ENCODE results near the gene NTRK3.

NTRK3 gene

DNA sequence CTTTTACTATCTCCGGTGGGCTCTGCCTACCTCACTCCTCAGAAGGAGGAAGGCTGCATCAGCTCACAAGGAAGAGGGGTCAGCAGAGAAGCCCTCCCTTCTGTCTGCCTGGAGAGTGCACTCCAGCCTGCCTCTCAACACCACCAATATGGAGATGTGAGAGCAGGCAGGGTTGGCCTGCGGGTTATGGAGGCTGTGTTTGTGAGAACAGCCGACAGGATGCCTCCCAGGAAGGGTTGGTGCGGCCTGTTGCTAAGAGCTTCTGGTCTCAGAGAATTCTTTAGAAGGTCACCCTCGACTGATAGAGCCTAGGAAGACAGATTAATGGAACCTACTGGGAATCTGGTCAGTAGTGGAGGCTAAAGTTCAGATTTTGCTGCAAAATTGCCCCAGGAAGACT lies 326.1 kb downstream of the NTRK3 start:
- no peak for DNase-seq

DNA sequence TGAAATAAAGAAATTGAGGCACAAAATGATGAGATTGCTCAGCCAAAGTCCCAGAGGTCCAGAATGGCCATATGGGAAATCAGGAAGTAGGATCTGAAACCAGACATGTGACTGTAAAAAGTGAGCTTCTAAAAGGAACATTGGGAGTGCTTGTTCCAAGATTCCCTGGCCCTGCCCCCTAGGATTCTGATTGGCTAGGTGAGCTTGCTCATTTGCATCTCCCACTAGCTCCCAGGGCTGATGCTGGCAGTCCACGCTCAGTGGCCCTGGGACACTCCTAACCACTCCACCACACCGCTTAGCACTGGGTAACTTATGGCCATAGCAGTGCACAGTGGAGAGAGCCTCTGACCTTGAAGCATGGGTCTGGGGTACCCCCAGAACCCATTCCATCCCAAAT lies 326.7 kb downstream of the NTRK3 start:
- DNase-seq: no peak

DNA sequence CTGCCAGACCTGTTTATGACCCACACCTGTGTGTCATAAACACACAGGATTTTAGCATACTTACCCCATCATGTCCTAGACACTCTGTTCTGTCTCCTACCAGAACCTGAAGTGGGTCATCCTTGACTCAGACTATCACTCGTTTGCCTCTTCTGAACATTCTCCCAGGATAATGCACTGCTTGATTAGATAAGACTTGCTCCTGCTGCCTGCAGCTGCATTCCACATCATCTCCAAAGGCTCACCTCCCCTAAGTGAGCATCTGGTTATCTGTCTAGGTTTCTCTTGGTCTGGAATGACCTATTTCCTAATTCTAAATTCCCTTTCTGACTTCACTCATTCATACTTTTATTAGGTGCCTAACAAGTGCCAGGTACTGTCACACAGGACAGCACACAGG lies 332.1 kb downstream of the NTRK3 start:
- DNase-seq: no peak

DNA sequence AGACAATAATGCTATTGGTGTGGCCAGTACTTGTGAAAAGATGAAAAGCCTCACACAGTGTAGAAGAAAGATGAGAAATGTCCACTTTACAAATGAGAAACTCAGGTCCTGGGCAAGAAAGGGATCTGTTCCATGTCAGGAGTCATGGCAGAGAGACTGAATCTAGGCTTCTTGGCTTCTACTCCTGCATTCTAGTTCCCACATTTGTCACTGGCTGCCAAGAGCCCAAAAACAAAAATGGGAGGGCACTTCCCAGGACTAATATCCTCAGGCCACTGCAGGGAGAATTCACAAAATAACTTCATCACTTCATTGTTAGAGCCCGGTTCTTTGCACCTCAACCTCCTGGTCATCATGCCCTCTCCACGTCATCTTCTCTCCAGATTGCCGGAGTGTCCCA lies 337.5 kb downstream of the NTRK3 start:
- DNase-seq: no peak

DNA sequence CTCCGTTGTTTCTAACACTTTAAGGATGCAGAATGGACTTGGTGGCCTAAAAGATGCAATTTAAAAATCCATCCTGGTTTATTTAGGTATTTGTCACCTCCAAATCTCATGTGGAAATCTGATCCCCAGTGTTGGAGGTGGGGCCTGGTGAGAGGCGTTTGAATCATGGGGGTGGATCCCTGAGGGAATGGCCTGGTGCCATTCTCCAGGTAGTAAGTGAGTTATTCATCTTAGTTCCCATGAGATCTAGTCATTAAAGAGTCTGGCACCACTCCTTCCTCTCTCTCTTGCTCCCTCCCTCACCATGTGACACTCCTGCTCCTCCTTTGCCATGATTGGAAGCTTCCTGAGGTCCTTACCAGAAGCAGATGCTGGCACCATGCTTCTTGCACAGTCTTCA lies 339.1 kb downstream of the NTRK3 start:
- DNase-seq: no peak

DNA sequence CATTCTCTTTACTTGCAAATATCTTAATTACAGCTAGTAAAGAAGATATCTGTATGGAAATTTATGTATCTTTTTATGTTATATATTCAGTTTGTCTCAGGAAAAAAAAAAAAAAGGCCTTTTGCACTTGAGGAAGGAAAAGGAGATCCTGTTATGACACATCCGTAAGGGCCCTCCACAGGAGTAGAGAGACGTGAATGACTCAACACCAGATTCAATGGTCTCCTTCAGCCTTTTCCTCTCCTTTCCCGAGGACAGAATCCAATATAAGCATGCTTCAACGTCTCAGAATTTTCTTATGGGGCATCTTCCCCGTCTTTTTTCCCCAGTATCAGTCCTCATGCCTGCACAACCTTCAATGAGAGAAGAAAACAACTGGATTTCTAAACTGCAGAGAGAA lies 340.3 kb downstream of the NTRK3 start:
- no peak for DNase-seq

DNA sequence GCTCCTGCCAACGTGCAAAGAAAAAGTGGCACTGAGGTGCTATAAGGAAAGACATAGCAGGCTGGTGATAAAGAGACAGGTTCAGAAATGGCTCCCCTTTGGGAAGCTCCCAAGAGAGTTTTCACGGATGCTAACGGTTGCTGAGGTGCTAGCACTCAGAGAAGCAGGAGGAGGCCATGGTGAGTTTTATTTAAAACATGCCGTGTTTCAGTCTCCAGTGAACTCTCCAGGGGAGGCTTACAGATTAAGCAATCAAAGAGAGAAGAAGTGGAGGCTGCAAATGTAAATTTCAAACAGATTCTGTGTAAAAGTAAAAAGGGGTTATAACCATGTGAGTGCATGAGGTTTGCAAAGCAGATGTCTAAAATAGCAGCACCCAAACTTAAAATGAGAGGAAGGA lies 346.2 kb downstream of the NTRK3 start:
- DNase-seq: no peak

DNA sequence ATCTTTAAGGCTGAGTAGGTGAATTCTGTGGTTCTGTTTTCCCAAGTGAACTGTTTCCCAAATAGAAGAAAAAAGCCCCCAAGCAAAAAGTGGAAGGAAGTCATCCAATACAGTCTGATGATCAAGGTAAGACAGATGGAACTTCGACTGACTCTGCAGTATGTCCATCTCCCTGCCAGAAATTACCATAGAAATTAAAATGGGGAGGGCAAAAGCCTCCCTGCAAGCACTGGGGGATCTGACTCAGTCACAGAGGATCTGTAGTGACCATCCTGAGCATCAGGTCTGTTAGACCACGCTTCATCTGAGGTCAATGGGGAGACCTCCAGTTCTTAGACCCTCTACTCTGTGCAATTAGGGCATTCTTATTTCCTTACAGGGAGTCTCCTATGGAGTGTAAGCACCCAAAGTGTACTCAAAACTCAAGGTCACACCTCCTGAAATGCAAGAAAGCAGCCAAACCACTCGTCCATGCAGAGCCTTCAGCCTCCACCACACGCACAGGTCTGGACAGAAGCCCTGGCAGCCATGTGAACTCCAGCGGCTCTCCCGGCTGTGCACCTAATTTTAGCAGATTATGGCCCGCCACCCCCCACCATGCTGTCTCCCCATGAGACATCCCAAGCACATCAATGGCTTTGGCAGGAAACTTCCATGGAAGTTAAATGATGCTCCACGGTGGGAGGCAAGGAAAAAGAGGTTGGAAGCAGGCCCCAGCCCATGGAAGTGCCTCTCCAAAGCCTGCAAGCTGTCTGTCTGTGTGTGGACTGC lies 348.7 kb downstream of the NTRK3 start:
- no peak for DNase-seq

DNA sequence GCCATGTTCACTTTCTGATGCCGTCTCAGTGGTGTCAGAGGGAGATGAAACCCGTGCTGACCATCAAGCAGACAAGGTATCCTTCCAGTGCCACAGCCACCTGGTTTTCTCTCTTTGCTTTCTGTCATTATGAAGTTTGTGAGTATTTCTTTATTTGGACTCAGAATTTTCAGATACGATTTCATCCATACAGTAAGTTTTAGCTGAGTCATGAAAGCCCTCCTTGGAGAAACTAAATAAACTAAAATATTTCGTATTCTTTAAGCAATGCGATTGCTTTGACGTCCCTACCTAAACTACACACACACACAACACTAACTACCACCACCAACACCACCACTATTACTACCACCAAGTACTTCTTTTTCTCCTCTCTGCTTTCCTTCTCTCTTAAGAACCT lies 350.1 kb downstream of the NTRK3 start:
- no peak for DNase-seq

DNA sequence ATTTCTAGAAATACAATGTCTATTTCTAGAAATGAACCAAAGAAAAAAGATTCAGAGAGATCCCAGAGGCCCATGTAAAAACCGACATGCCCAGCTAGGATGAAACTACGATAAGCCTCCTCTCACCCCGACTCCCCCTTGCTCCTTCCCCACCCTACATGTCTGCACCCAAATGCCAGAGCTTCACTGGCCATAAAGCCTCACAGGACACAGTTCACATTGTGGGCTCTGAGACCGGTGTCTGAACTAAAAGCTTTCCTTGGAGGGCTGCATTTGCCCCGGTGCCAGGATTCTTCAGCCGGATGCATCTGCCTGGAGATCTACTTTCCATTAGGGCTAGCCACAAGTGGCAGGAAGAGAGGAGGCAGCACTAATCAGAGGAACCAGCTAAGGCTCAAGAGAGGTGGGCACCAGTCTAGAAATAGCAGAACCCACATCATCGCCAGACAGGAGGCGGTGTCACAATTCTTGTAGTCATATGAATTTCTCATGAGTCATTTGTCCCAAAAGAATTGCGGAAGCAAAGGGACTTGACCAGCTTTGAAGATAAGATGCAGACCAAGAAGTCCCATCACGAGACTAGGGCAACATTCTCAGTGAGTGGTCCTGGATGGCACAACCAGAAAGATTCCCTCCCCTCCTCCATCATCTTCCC lies 353.6 kb downstream of the NTRK3 start:
- no peak for DNase-seq

DNA sequence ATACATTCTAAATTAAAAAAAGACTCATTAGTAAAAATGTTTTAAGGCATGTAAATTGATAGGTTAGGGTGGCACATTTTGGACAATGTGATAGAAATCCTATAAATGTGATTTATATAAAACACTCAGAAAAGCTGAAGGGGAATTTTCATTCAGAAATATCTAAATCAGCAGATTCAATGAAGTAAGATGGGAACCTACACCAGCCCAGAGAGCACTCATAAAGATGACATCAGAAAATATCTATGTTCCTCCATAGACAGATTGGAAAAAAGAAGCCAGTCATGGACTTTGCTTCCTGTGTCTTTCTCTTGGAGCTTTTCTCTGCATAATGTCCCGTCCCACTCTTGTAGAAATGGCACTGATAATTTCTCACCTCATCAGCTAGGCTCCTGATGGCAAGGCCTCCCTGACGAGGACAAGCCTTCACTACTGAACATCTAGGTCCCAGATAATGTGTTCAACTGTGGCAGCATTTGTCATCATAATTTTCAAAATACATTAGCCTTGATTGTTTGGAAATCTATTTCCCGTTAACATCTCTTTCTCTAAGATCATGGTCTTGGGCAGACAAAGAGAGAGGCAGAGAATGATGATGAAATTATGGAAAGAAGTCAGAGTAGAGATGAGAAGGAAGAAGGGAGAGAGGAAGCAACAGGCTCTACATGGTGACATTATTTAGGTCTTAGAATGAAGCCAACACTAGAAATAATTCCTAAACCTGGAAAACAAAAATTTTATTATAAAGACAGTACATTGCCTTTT lies 354.4 kb downstream of the NTRK3 start:
- DNase-seq: no peak

DNA sequence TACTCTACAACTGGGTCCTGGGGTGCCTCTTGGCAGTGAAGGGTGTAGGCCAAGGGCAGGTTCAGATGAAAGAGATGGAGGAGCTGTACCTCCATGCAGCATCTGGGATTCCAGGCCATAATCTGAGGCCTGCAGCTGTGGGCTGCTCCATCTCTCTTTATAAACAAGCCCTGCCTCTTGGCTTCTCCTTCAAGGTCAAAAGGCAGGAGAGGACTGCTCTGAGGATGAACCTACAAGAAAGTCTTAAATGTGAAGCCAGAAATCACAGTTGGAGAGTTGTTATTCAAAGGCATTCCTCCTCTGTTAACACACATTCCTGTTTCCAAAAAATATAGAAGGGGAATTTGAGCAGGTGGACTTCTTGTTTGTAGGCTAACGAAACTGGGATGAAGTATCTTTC lies 355.5 kb downstream of the NTRK3 start:
- DNase-seq: no peak

DNA sequence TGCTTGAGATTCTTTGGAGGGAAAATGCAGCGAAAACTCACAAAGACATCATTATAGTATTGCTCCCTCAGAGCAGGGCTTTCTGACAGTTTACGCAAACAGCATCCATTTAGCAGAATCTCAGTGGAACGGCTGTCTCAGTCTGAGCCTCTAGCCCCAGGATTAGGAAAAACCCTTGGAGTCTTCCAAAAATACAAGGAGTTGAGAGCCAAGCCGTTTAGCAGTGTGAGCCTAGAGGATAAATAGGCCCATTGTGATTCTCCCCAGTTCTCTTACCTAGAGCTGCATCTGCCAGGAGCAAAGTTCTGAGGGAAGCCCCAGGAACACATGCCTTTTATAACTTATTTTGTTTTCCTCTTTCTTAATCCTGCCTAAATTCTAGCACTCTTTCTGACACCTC lies 359.6 kb downstream of the NTRK3 start:
- no peak for DNase-seq

DNA sequence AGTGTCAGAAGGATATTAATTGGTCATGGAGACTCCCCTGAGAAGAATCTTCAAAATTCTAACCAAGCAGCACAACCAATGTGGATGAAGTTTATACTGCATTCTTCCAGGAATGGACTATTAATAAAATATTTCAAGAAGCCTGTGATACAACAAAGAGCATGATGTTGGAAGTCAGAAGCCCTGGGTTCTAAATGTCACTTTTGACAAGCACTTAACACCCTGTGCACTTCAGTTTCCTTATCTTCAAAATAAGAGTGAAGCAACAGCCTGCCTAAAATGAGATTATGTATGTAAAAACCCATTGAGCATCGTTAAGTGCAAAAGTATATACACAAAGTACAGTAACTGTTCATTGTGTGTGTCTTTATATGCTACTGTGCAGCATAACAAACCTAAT lies 369.4 kb downstream of the NTRK3 start:
- no peak for DNase-seq

DNA sequence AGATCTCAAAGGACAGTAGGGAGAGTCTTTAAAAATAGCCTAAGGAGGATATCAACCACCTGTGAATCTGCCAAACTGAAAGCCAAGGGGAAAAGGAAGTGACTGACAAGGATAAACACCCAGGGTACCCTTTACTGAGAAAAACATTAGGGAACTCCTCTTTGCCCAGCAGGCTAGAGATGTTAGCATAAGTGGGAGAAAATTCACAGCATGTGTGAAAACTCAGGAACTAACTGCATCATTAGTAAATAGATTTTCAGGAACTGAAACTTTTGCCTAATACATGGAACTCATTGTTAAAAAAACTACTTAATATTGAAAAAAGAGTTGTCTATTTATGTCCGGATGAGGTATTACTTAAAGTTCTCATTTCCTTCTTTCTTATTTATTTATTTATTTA lies 375.5 kb downstream of the NTRK3 start:
- DNase-seq: no peak

DNA sequence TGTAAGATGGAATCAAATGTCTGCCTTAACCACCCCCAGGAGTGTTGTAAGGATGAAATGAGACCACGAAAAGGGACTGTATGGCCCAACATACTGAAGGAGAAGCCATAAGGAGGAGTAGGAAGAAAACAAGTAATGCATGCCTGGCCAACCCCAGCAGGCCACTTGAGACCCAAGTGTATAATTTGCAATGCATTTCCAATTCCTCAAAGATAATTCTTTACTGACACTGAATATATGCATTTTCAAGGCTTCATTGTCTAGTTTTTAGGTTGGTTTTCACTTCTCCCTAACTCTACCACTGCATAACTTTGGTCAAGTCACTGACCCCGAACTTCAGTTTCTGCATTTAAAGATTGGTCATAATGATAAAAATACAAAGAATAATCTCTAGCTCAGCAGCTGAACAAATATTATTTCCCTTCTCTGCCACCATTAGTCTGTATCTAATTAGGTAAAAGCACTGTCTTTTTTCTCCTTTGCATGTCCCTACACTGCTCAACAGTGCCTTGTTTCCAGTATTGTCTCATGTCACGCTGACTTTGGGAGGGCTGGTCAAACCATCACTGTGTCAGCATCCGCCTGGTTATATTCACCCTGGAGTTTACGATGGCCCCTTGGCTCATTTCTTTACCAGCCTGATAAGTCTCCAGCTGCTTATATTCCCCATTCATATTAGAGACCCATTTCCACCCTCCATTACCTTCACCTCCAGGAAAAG lies 378.6 kb downstream of the NTRK3 start:
- no peak for DNase-seq

DNA sequence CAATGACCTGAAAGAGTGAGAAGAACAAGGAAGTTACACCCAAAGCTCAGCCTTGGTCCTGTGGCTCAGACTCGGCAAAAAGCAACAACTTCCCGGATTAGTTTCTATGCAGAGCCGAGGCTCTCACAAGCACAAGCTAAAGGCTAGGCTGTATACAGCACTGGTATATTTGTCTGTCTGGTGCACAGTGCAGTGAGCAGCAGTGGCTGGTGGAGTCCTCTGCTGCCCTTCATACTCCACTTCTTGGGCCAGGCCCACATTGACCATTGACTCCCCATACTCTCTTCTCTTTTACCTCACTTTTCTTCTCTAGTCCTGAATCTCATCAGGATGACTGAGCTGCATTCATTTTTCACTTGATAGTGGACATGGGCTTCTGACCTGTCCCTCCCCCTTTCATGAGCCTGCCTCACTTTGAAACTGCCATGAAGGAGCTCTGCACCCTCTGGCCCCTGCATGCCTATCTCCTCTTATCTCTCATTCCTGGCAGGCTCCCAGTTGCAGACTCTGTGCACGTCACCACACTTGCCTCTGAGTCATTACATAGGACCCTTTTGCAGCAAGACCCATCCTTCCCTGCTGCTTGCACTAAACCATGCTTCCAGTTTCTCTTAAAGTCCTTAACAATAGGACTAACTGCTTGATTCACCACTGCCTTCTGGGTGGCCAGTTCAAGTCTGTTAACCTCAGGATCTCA lies 379.3 kb downstream of the NTRK3 start:
- DNase-seq: no peak

DNA sequence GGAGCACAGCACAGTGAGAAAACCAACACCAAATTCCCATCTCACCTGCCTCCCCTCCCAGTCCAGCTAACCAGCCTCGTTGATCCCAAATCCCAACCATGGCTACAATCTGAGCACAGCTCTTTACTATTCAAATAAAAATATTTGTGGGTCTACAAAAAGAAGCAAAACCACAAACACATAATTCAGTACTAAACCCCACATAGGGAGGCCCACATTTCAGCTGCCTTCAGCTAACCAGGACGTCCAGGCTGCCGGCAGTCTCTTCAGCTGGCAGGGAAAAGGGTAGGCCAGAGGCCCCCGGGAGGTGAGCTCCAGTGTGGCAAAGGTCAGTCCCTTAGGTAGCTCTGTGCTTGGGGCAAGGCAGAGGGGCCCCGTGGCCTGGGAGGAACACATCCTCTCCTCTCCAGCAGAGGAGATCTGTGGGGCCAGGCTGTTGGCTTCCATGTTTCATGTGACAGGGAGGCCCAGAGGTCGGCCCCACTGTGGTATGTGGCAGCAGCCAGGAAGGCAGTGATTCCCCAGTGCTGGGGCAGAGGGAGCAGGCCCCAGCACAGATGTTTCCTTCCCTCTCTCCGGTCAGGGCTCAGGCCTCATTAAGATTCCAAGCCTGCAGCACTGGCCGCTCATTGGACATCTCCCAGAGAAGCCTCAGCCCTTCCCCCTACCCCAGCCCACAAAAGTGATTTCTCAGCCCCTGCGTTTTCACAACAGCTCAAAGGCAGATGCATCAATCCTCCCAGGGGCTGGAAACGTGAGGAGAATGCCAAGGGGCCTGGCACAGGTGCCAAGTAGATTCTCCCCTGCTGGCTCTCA lies 381.4 kb downstream of the NTRK3 start:
- no peak for DNase-seq

DNA sequence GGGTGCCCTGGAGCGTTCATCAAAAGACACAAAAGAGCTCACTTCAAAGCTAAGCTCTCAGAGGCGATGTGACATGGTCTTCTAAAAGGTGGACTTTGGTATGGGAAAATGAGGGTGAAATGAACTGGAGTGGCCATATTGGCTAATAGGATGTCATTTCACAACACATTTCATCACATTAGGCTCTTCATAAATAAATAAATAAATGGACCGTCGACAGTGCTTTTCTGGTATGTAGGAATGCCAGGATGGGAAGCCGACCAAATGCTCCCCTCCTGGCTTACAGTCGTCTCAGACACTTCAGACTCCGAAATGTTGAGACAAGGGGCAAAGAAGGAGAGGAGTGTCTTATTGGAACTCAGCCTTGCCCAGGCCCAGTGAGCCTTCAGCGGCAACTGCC lies 383.0 kb downstream of the NTRK3 start:
- no peak for DNase-seq

DNA sequence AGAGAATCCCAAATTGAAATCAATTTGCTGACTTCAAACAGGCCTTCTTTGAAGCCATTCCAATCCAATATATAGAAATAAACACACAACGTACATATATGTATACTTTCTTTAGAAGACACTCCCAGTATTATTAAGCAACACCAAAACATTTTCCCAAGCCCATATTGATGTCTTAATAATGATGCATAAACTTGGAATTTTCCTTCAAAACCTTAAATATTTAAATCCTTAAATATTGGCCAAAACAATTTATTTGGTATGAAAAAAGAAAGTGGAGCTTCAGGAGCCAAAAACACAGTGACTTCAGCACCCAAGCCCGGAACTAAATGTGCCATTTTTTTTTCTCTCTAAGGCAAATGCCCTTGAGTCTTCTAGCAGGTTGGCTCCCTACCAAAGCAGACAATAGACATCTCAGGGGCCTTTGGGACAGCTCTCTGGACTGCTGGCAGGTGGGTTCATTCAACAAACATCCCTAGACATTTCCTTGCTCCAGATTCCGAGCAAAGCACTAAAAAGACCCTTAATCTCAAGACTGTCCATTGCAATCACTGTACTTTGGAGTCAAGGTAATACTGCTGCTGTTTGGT lies 384.7 kb downstream of the NTRK3 start:
- peak; percentile 19 for DNase-seq

DNA sequence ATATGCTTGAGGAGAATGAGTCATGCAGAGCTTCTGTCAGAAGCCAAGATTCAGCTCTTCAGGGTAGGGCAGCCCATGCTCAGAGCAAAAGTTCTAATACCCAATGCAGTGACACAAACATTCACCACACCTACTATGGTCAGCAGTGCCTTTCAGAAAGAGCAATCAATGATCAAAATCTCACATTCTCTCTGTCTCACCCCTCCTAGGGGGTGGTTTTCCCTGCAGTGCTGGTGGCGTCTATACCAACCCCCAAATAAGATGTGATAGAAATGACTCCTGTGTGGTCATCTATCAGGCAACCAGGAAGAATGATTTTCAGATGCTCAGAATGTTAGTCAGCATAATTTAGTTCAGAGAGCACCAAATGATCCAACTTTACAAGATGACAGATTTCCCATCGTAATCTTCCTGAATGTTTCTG lies 385.3 kb downstream of the NTRK3 start:
- DNase-seq: no peak

DNA sequence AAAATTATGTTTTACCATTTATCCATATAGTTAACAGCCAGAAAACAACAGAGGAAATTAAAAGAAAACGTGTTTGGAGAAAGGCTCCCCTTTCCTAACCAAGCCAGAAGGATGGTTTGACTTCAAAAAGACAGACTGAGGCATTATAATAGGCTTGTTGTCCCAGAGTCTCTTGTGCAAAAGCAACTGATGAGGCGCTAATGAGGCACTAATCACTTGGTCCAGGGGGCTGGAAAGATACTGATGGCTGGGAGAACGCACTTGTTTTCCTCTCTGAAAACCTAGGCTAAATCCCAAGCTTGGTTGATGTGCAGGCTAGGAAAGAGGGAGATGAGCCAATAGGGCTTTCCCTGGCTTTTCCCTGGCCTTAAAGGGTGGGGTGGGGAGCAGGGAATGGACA lies 389.6 kb downstream of the NTRK3 start:
- no peak for DNase-seq

All from NCI-H2029 treated with DMSO at 0.1 percent for 48 hours (cell line).